Endothelial cell of umbilical vein (primary cell): ENCODE data around the gene ALDH3B2. TPM values are rescaled to one million over a fixed set of nuclear protein-coding genes. Genes with fewer than 3 reads are reported as not detected.

Experiments used
- BruUV-seq: library from RNA; stranded (reverse); fragments of 400-500 nt; replicated peaks from 2 replicates; lab custom pipeline; 2021; lab: Mats Ljungman, UMichigan
- CTCF ChIA-PET: fragments of 300-600, 350-600 bp; sonication (Branson Sonifier 250); formaldehyde crosslinking; loops from one replicate; lab custom pipeline; 2021; ENCODE audit warnings: antibody characterized with exemption, inconsistent platforms; lab: Charles Lee
- POLR2A ChIA-PET: fragments of 300-600, 350-600 bp; sonication (Branson Sonifier 250); formaldehyde crosslinking; loops from one replicate; lab custom pipeline; 2021; ENCODE audit warnings: antibody characterized with exemption, inconsistent platforms; lab: Charles Lee
- DNase-seq: peaks from one replicate; pipeline ENCODE4 v3.0.0-alpha.2; 2011; ENCODE audit warnings: low read depth, low spot score
- FAIRE-seq: peaks from 2 replicates; lab custom pipeline; 2011; peaks lifted over from hg19 to GRCh38; lab: Jason Lieb, UNC
- H2AFZ ChIP-seq: 2 replicates; pipeline ENCODE4 v1.6.0; 2012; ENCODE audit warnings: low read depth, low read length, control low read depth, inconsistent platforms
- H3K27ac ChIP-seq: 2 replicates; pipeline ENCODE4 v1.5.1; 2011; ENCODE audit warnings: low read depth, mild to moderate bottlenecking, control low read depth, low read length, moderate library complexity; ENCODE audit not compliant: insufficient read depth
- H3K27me3 ChIP-seq, 2 experiments: 2 replicates each; pipeline versions ENCODE4 v1.6.0 to v1.6.1; 2011; ENCODE audit warnings: low read length in 2 of 2, mixed read lengths in 1 of 2; ENCODE audit not compliant: control insufficient read depth in 2 of 2, insufficient read depth in 2 of 2
- H3K36me3 ChIP-seq, 2 experiments: 2 replicates in 1 of 2; 3 replicates in 1 of 2; pipeline ENCODE4 v1.5.1; 2011; ENCODE audit warnings: low read length in 2 of 2, mild to moderate bottlenecking in 1 of 2, moderate library complexity in 1 of 2; ENCODE audit not compliant: control insufficient read depth in 2 of 2, insufficient read depth in 2 of 2; ENCODE audit errors: extremely low read depth in 1 of 2
- H3K4me1 ChIP-seq: 3 replicates; pipeline ENCODE4 v1.5.1; 2011; ENCODE audit warnings: mild to moderate bottlenecking, low read length; ENCODE audit not compliant: control insufficient read depth, insufficient read depth; ENCODE audit errors: extremely low read depth
- H3K4me2 ChIP-seq: 2 replicates; pipeline ENCODE4 v1.6.1; 2011; ENCODE audit warnings: low read length, control low read depth, mixed read lengths; ENCODE audit not compliant: insufficient read depth
- H3K4me3 ChIP-seq, 3 experiments: fragments of 200-600 bp in 1 of 3; sonication (generic), shearing (Covaris generic) in 1 of 3; replicated peaks in 1 of 3; 2 replicates each; pipeline ENCODE4 v1.5.1; 2011 to 2016; ENCODE audit warnings: control low read depth in 3 of 3, low read length in 3 of 3, mild to moderate bottlenecking in 2 of 3, inconsistent platforms in 1 of 3, low read depth in 1 of 3, moderate library complexity in 1 of 3; ENCODE audit not compliant: insufficient read depth in 1 of 3
- H3K79me2 ChIP-seq: 2 replicates; pipeline ENCODE4 v1.6.0; 2012; ENCODE audit warnings: low read length, inconsistent platforms; ENCODE audit not compliant: control insufficient read depth, insufficient read depth
- H3K9ac ChIP-seq: replicated peaks from 2 replicates; pipeline ENCODE3; 2011; ENCODE audit warnings: low read length, control low read depth; ENCODE audit not compliant: insufficient read depth; ENCODE audit errors: extremely low read depth
- H3K9me1 ChIP-seq: replicated peaks from 3 replicates; pipeline ENCODE4 v1.6.0; 2011; ENCODE audit warnings: mild to moderate bottlenecking, low read length; ENCODE audit not compliant: control insufficient read depth, insufficient read depth; ENCODE audit errors: extremely low read depth
- H3K9me3 ChIP-seq: replicated peaks from 2 replicates; pipeline ENCODE4 v1.5.1; 2012; ENCODE audit warnings: low read length, inconsistent platforms; ENCODE audit not compliant: control insufficient read depth, insufficient read depth
- H4K20me1 ChIP-seq: replicated peaks from 2 replicates; pipeline ENCODE3; 2011; ENCODE audit warnings: mild to moderate bottlenecking, low read length; ENCODE audit not compliant: control insufficient read depth, insufficient read depth; ENCODE audit errors: extremely low read depth
- EZH2 ChIP-seq: IDR thresholded peaks from 2 replicates; pipeline ENCODE4 v1.6.1; 2012; ENCODE audit warnings: borderline replicate concordance, low read depth, mild to moderate bottlenecking, moderate library complexity, low read length, inconsistent platforms; ENCODE audit not compliant: severe bottlenecking
- GATA2 ChIP-seq: IDR thresholded peaks from 2 replicates; pipeline ENCODE4 v1.7.0; 2011; ENCODE audit warnings: low read depth, mild to moderate bottlenecking, moderate library complexity, mixed read lengths, low read length; ENCODE audit not compliant: insufficient read length, insufficient read depth
- JUN ChIP-seq: IDR thresholded peaks from 2 replicates; pipeline ENCODE4 v1.6.1; 2011; ENCODE audit warnings: borderline replicate concordance, low read depth; ENCODE audit not compliant: insufficient read length, insufficient read depth
- POLR2A ChIP-seq: IDR thresholded peaks from 2 replicates; pipeline ENCODE4 v1.6.1; 2012; ENCODE audit warnings: low read depth, mild to moderate bottlenecking, control low read depth, low read length
- dilution Hi-C: fragments of 300-500 bp; cut with MboI; formaldehyde crosslinking; loops from one replicate; pipeline ENCODE4 v1.15.0; 2019; ENCODE audit warnings: low sequenced_read_pairs; ENCODE audit not compliant: extremely low pct_ligation_motif_present
- intact Hi-C: fragments of 100-400 bp; cut with micrococcal nuclease; formaldehyde crosslinking; loops from one replicate; pipeline ENCODE4 v1.10.0; 2022
- polyA plus RNA-seq, 4 experiments: library from polyadenylated mRNA; depleted of rRNA in 3 of 4; stranded (reverse) in 3 of 4; unstranded in 1 of 4; fragments of >200 nt; gene quantifications; 2 replicates each; pipeline versions ENCODE4 v1.2.1 to v1.2.3, GENCODE V29; 2011 to 2012; ENCODE audit warnings: missing spikeins in 1 of 4
- small RNA-seq: library from RNA; depleted of rRNA; stranded (forward); fragments of <200 nt; gene quantifications from one replicate; pipeline ENCODE3, GENCODE V24; 2012; ENCODE audit warnings: low replicate concordance, low read depth; ENCODE audit not compliant: insufficient read depth, insufficient read length
- total RNA-seq: library from RNA; stranded (reverse); gene quantifications from 2 replicates; pipeline ENCODE4 v1.2.3, GENCODE V29; 2021
- TF ChIP-seq, protein P1 (sequence below), 2 donors: IDR thresholded peaks; 1 replicate in 1 of 2; 2 replicates in 1 of 2; pipeline ENCODE4 v1.5.1; 2011; ENCODE audit warnings: low read length in 2 of 2, mild to moderate bottlenecking in 2 of 2, moderate library complexity in 2 of 2, control low read depth in 1 of 2, inconsistent platforms in 1 of 2, low read depth in 1 of 2; ENCODE audit not compliant: insufficient read depth in 1 of 2; ENCODE audit errors: extremely low read depth in 1 of 2

Gene ALDH3B2
- total and polyA plus RNA-seq, 2 donors (not counting 3 experiments of a cell fraction or from before 2014, with no cell fraction given) = not detected

GRCh38 chr11:67612751-67613150, 61.7 kb downstream of the ALDH3B2 start:
- Histone ChIP-seq H3K27ac (no peak overlapping the region), H3K9me3 (no peaks in the 10 kb centered on the region), H3K9ac (no peak overlapping the region), H3K27me3 (peaks cover 13 to 20% of the 10 kb centered on the region in 2 experiments), H3K9me1 (no peaks in the 10 kb centered on the region), H3K4me1 (peaks cover under 1% of the 10 kb centered on the region), H4K20me1 (no peaks in the 10 kb centered on the region), H3K79me2 (peaks cover 2% of the 10 kb centered on the region), H3K4me3 (no peak overlapping the region), H2AFZ (no peak overlapping the region), H3K4me2 (no peak overlapping the region), H3K36me3 (peaks cover 3 to 22% of the 10 kb centered on the region in 2 experiments)
- no TSS peak for BruUV-seq
- TF ChIP-seq POLR2A (no peak), JUN (no peak), GATA2 (no peak), EZH2 (no peak)
- TF ChIP-seq, protein P1, sequence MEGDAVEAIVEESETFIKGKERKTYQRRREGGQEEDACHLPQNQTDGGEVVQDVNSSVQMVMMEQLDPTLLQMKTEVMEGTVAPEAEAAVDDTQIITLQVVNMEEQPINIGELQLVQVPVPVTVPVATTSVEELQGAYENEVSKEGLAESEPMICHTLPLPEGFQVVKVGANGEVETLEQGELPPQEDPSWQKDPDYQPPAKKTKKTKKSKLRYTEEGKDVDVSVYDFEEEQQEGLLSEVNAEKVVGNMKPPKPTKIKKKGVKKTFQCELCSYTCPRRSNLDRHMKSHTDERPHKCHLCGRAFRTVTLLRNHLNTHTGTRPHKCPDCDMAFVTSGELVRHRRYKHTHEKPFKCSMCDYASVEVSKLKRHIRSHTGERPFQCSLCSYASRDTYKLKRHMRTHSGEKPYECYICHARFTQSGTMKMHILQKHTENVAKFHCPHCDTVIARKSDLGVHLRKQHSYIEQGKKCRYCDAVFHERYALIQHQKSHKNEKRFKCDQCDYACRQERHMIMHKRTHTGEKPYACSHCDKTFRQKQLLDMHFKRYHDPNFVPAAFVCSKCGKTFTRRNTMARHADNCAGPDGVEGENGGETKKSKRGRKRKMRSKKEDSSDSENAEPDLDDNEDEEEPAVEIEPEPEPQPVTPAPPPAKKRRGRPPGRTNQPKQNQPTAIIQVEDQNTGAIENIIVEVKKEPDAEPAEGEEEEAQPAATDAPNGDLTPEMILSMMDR (IDR thresholded peaks at IDR 0.05; ENCODE audit: extremely low read depth in 1 of 2, insufficient read depth in 1 of 2, low read depth in 1 of 2, low read length in 2 of 2) = no peak
- DNase-seq = no peak
- dilution Hi-C loops = no loop called here
- POLR2A ChIA-PET = no interaction called here
- no peak for FAIRE-seq
- intact Hi-C loops = no loop called here
- CTCF ChIA-PET = interaction anchor here (6.8 kb wide), 1 partner anchor 16 kb away, joined by 98 read pairs; the partner anchor contains the start of gene NUDT8

Small RNAs within 50 kb of the gene (small RNA-seq; reads per million reads assigned to genes)
- not detected for gene RPL37P2

Other genes starting within 250 kb of the ALDH3B2 start
- gene RPS6KB2, start 246.1 kb downstream of the ALDH3B2 start, total RNA-seq = 47.8 and 53.8 TPM in 2 replicates
- 60.0 and 70.0 TPM in 2 replicates for gene RPS6KB2, start 246.1 kb downstream of the ALDH3B2 start, polyA plus RNA-seq
- gene PTPRCAP, start 236.9 kb downstream of the ALDH3B2 start, total RNA-seq = 1.4 TPM in 1 of 2 replicates, not detected in the other
- 3.6 and 6.5 TPM in 2 replicates for gene PTPRCAP, start 236.9 kb downstream of the ALDH3B2 start, polyA plus RNA-seq
- 126 and 142 TPM in 2 replicates for gene CORO1B, start 231.1 kb downstream of the ALDH3B2 start, total RNA-seq
- 197 and 236 TPM in 2 replicates for gene CORO1B, start 231.1 kb downstream of the ALDH3B2 start, polyA plus RNA-seq
- not detected in 2 replicates for gene GPR152, start 221.9 kb downstream of the ALDH3B2 start, total RNA-seq
- gene GPR152, start 221.9 kb downstream of the ALDH3B2 start, polyA plus RNA-seq = not detected in 2 replicates
- 4.2 and 5.0 TPM in 2 replicates for gene CABP4, start 219.3 kb downstream of the ALDH3B2 start, total RNA-seq
- gene CABP4, start 219.3 kb downstream of the ALDH3B2 start, polyA plus RNA-seq = 2.4 and 2.6 TPM in 2 replicates
- 33.4 and 41.6 TPM in 2 replicates for gene TMEM134, start 205.4 kb downstream of the ALDH3B2 start, total RNA-seq
- gene TMEM134, start 205.4 kb downstream of the ALDH3B2 start, polyA plus RNA-seq = 207 and 213 TPM in 2 replicates
- gene AIP, start 191.6 kb downstream of the ALDH3B2 start, total RNA-seq = 46.3 and 46.5 TPM in 2 replicates
- gene AIP, start 191.6 kb downstream of the ALDH3B2 start, polyA plus RNA-seq = 114 and 130 TPM in 2 replicates
- gene PITPNM1, start 169.3 kb downstream of the ALDH3B2 start, total RNA-seq = 26.4 and 50.9 TPM in 2 replicates
- gene PITPNM1, start 169.3 kb downstream of the ALDH3B2 start, polyA plus RNA-seq = 16.5 and 25.2 TPM in 2 replicates
- 81.2 and 97.0 TPM in 2 replicates for gene CDK2AP2, start 166.5 kb downstream of the ALDH3B2 start, total RNA-seq
- gene CDK2AP2, start 166.5 kb downstream of the ALDH3B2 start, polyA plus RNA-seq = 143 and 191 TPM in 2 replicates
- not detected in 2 replicates for gene CABP2, start 151.2 kb downstream of the ALDH3B2 start, total RNA-seq
- gene CABP2, start 151.2 kb downstream of the ALDH3B2 start, polyA plus RNA-seq = not detected in 2 replicates
- gene GSTP1, start 90.8 kb downstream of the ALDH3B2 start, total RNA-seq = 962 and 997 TPM in 2 replicates
- 2,277 and 2,635 TPM in 2 replicates for gene GSTP1, start 90.8 kb downstream of the ALDH3B2 start, polyA plus RNA-seq
- 179 and 191 TPM in 2 replicates for gene NDUFV1, start 67.7 kb downstream of the ALDH3B2 start, total RNA-seq
- gene NDUFV1, start 67.7 kb downstream of the ALDH3B2 start, polyA plus RNA-seq = 203 and 204 TPM in 2 replicates
- 20.4 and 21.0 TPM in 2 replicates for gene NUDT8, start 44.7 kb downstream of the ALDH3B2 start, total RNA-seq
- gene NUDT8, start 44.7 kb downstream of the ALDH3B2 start, polyA plus RNA-seq = 14.1 and 16.3 TPM in 2 replicates
- gene TBX10, start 34.9 kb downstream of the ALDH3B2 start, total RNA-seq = not detected in 2 replicates
- gene TBX10, start 34.9 kb downstream of the ALDH3B2 start, polyA plus RNA-seq = not detected in 2 replicates
- not detected in 2 replicates for gene ACY3, start 23.9 kb downstream of the ALDH3B2 start, total RNA-seq
- gene ACY3, start 23.9 kb downstream of the ALDH3B2 start, polyA plus RNA-seq = not detected in 2 replicates